GM12878 (cell line): ENCODE results near the gene AIMP2. TPM values are rescaled to one million over a fixed set of nuclear protein-coding genes. Genes with fewer than 3 reads are reported as not detected.

Experiments used
- ATAC-seq: fragments of 200-7000 bp; cut with Tn5 transposase; 3 replicates; pipeline ENCODE4 v1.9.1; 2020; ENCODE audit warnings: mild to moderate bottlenecking, moderate library complexity
- BruUV-seq: library from RNA; stranded (reverse); fragments of 400-500 nt; replicated peaks from 2 replicates; lab custom pipeline; 2021; lab: Mats Ljungman, UMichigan
- CTCF ChIA-PET: fragments of 300-600 bp; sonication (Branson Sonifier 250); formaldehyde crosslinking; extraction: SDS; loops from one replicate; lab custom pipeline; 2021; ENCODE audit warnings: inconsistent platforms; lab: Yijun Ruan, JAX
- POLR2A ChIA-PET: fragments of 350-600 bp; formaldehyde crosslinking; extraction: SDS; loops from one replicate; lab custom pipeline; 2021; ENCODE audit warnings: inconsistent platforms; lab: Charles Lee
- RAD21 ChIA-PET: fragments of 300-600 bp; sonication (Branson Sonifier 250); formaldehyde crosslinking; loops from one replicate; lab custom pipeline; 2023; ENCODE audit warnings: antibody characterized with exemption; ENCODE audit not compliant: unreplicated experiment; lab: Charles Lee
- SMC1A ChIA-PET: fragments of 300-600 bp; sonication (Branson Sonifier 250); formaldehyde crosslinking; loops from one replicate; lab custom pipeline; 2023; ENCODE audit not compliant: unreplicated experiment, uncharacterized antibody; lab: Charles Lee
- DNase-seq: peaks from one replicate; pipeline ENCODE4 v3.0.0-alpha.2; 2011; ENCODE audit warnings: low read depth, low spot score
- FAIRE-seq: peaks from 3 replicates; lab custom pipeline; 2011; peaks lifted over from hg19 to GRCh38; lab: Jason Lieb, UNC
- H2AFZ ChIP-seq: 2 replicates; pipeline ENCODE4 v1.6.0; 2011; ENCODE audit warnings: low read depth, low read length, control low read depth; ENCODE audit not compliant: control insufficient read depth
- H3K27ac ChIP-seq: 2 replicates; pipeline ENCODE4 v1.5.1; 2011; ENCODE audit warnings: control low read depth; ENCODE audit not compliant: control insufficient read depth, insufficient read depth
- H3K27me3 ChIP-seq, 2 experiments: replicated peaks in 1 of 2; 2 replicates each; pipeline versions ENCODE4 v1.6.0 to v1.6.1; 2011; ENCODE audit warnings: low read length in 1 of 2; ENCODE audit not compliant: control insufficient read depth in 2 of 2, insufficient read depth in 2 of 2
- H3K36me3 ChIP-seq, 2 experiments: 2 replicates each; pipeline ENCODE4 v1.5.1; 2011; ENCODE audit warnings: low read length in 1 of 2; ENCODE audit not compliant: control insufficient read depth in 2 of 2, insufficient read depth in 2 of 2
- H3K4me1 ChIP-seq: 2 replicates; pipeline ENCODE4 v1.6.1; 2011; ENCODE audit warnings: mild to moderate bottlenecking, low read length, moderate library complexity, mixed read lengths; ENCODE audit not compliant: control insufficient read depth, insufficient read depth
- H3K4me2 ChIP-seq: 2 replicates; pipeline ENCODE4 v1.6.0; 2011; ENCODE audit warnings: control low read depth; ENCODE audit not compliant: control insufficient read depth, insufficient read depth
- H3K4me3 ChIP-seq: fragments of 200-600 bp; sonication (generic); 2 replicates; pipeline ENCODE4 v1.5.1; 2016
- H3K79me2 ChIP-seq: 2 replicates; pipeline ENCODE4 v1.6.0; 2011; ENCODE audit warnings: low read length; ENCODE audit not compliant: control insufficient read depth, insufficient read depth
- H3K9ac ChIP-seq: 2 replicates; pipeline ENCODE4 v1.8.0; 2011; ENCODE audit warnings: low read length, control low read depth, mixed read lengths; ENCODE audit not compliant: control insufficient read depth, insufficient read depth
- H3K9me3 ChIP-seq: replicated peaks from 3 replicates; pipeline ENCODE4 v1.5.1; 2011; ENCODE audit warnings: mild to moderate bottlenecking, low read length; ENCODE audit not compliant: control insufficient read depth, insufficient read depth
- H4K20me1 ChIP-seq: 2 replicates; pipeline ENCODE4 v1.6.0; 2011; ENCODE audit not compliant: control insufficient read depth, insufficient read depth
- CEBPB ChIP-seq, 2 experiments: fragments of 150-350 bp in 1 of 2; IDR thresholded peaks; 2 replicates each; pipeline ENCODE4 v1.6.1; 2012 to 2014; ENCODE audit warnings: low read depth in 2 of 2, low read length in 2 of 2, borderline replicate concordance in 1 of 2, inconsistent platforms in 1 of 2
- CHD2 ChIP-seq: IDR thresholded peaks from 2 replicates; pipeline ENCODE4 v1.6.1; 2011; ENCODE audit warnings: low read depth, low read length, improper control_type of control experiment, borderline replicate concordance
- EGR1 ChIP-seq, 2 experiments: IDR thresholded peaks; 1 replicate in 1 of 2; 2 replicates in 1 of 2; pipeline ENCODE4 v1.6.1; 2011 to 2012; ENCODE audit warnings: low read depth in 2 of 2, low read length in 2 of 2, borderline replicate concordance in 1 of 2, mild to moderate bottlenecking in 1 of 2, moderate library complexity in 1 of 2
- EP300 ChIP-seq, 2 experiments: fragments of 150-350 bp in 1 of 2; IDR thresholded peaks; 2 replicates each; pipeline ENCODE4 v1.6.1; 2011 to 2012; ENCODE audit warnings: low read depth in 2 of 2, low read length in 2 of 2, borderline replicate concordance in 1 of 2, improper control_type of control experiment in 1 of 2, inconsistent platforms in 1 of 2; ENCODE audit not compliant: control insufficient read depth in 1 of 2
- EZH2 ChIP-seq: IDR thresholded peaks from 2 replicates; pipeline ENCODE4 v1.6.1; 2012; ENCODE audit warnings: low read depth, mild to moderate bottlenecking, control low read depth, inconsistent platforms, low read length, borderline replicate concordance; ENCODE audit not compliant: control insufficient read depth
- HCFC1 ChIP-seq: fragments of 150-350 bp; IDR thresholded peaks from 2 replicates; pipeline ENCODE4 v1.6.1; 2014; ENCODE audit warnings: low read length
- IKZF1 ChIP-seq: fragments of 450-650 bp; conservative IDR thresholded peaks from 2 replicates; pipeline ENCODE4 v1.6.1; 2017; ENCODE audit warnings: antibody characterized with exemption, mild to moderate bottlenecking
- JUND ChIP-seq: IDR thresholded peaks from 2 replicates; pipeline ENCODE4 v1.6.1; 2012; ENCODE audit warnings: low read depth, mild to moderate bottlenecking, low read length, improper control_type of control experiment, moderate library complexity
- MXI1 ChIP-seq: fragments of 150-350 bp; IDR thresholded peaks from 2 replicates; pipeline ENCODE4 v1.6.1; 2011; ENCODE audit warnings: low read depth, mild to moderate bottlenecking, inconsistent platforms, low read length, improper control_type of control experiment
- NRF1 ChIP-seq: conservative IDR thresholded peaks from 2 replicates; pipeline ENCODE4 v1.6.1; 2011; ENCODE audit warnings: mild to moderate bottlenecking, low read depth, low read length, improper control_type of control experiment
- POLR2AphosphoS5 ChIP-seq: IDR thresholded peaks from 2 replicates; pipeline ENCODE4 v1.6.1; 2011; ENCODE audit warnings: mild to moderate bottlenecking, low read length, inconsistent platforms
- RB1 ChIP-seq: fragments of 450-650 bp; formaldehyde crosslinking; IDR thresholded peaks from 2 replicates; pipeline ENCODE4 v1.6.1; 2017; ENCODE audit warnings: mild to moderate bottlenecking, borderline replicate concordance
- SMAD5 ChIP-seq: IDR thresholded peaks from 2 replicates; pipeline ENCODE4 v1.6.1; 2016; ENCODE audit warnings: antibody characterized with exemption, low read depth
- SPI1 ChIP-seq: IDR thresholded peaks from 2 replicates; pipeline ENCODE4 v1.6.1; 2011; ENCODE audit warnings: low read depth, mild to moderate bottlenecking, low read length, moderate library complexity, borderline replicate concordance; ENCODE audit not compliant: insufficient read depth
- TARDBP ChIP-seq: IDR thresholded peaks from 2 replicates; pipeline ENCODE4 v1.6.1; 2016; ENCODE audit warnings: borderline replicate concordance
- ZNF24 ChIP-seq: fragments of 450-650 bp; IDR thresholded peaks from 2 replicates; pipeline ENCODE4 v1.6.1; 2017; ENCODE audit warnings: antibody characterized with exemption, mild to moderate bottlenecking
- WGBS: methylation state at CpG from one replicate; pipeline ENCODE4 v1.1.6; 2016; ENCODE audit warnings: low lambda C conversion rate; ENCODE audit not compliant: insufficient replicate concordance, insufficient coverage; ENCODE audit errors: missing lambda C conversion rate; 5-methylcytosine and 5-hydroxymethylcytosine counted together
- in situ Hi-C: fragments of 300-500 bp; cut with MboI; formaldehyde crosslinking; loops from 9 replicates; pipeline ENCODE4 v1.14.3; 2018; ENCODE audit warnings: mixed read lengths
- intact Hi-C: fragments of 100-400 bp; cut with micrococcal nuclease; formaldehyde crosslinking; loops from one replicate; pipeline ENCODE4 v1.14.2; 2022; ENCODE audit not compliant: unreplicated experiment
- polyA plus RNA-seq, 11 experiments: library from polyadenylated mRNA; depleted of rRNA in 4 of 11; unstranded in 6 of 11; stranded (reverse) in 5 of 11; fragments of >200 nt; fragmentation: Nextera tagmentation in 4 of 11; fragmentation: Illumina TruSeq in 1 of 11; extraction: Ambion mirVana in 4 of 11; extraction: Trizol in 1 of 11; gene quantifications; 1 replicate in 1 of 11; 2 replicates in 10 of 11; pipeline versions ENCODE4 v1.2.1 to v1.2.3, GENCODE V29; 2011 to 2016; ENCODE audit warnings: inconsistent platforms in 2 of 11, missing spikeins in 2 of 11, low read depth in 1 of 11
- total RNA-seq, 4 experiments: library from RNA; depleted of rRNA in 3 of 4; stranded (reverse); fragments of >200 nt in 3 of 4; fragmentation: Illumina TruSeq in 1 of 4; extraction: Trizol in 1 of 4; gene quantifications; 2 replicates each; pipeline versions ENCODE4 v1.2.1 to v1.2.3, GENCODE V29; 2013 to 2021
- TF ChIP-seq, protein P1 (sequence below): fragments of 450-650 bp; IDR thresholded peaks from 2 replicates; pipeline ENCODE4 v1.6.1; 2018; ENCODE audit warnings: borderline replicate concordance, mild to moderate bottlenecking; ENCODE audit not compliant: partially characterized antibody

Gene AIMP2
- total and polyA plus RNA-seq, 10 of the 15 experiments (the other 5 are each of a cell fraction or from before 2014, with no cell fraction given) = 46.7 to 130 (median 70.5) TPM

- WGBS = 100% methylated on average over 3 of the region's 3 CpGs
- TF ChIP-seq POLR2AphosphoS5 = no peak
- TF ChIP-seq JUND = no peak
- no peak for TF ChIP-seq CEBPB (IDR thresholded peaks at IDR 0.05; ENCODE audit: borderline replicate concordance in 1 of 2, low read depth in 2 of 2, low read length in 2 of 2)
- no peak for TF ChIP-seq HCFC1
- TF ChIP-seq EP300 (IDR thresholded peaks at IDR 0.05; ENCODE audit: borderline replicate concordance in 1 of 2, control insufficient read depth in 1 of 2, low read depth in 2 of 2, low read length in 2 of 2) = no peak
- no peak for TF ChIP-seq CHD2
- no peak for TF ChIP-seq ZNF24
- no peak for TF ChIP-seq EZH2
- no peak for TF ChIP-seq SPI1
- no peak for TF ChIP-seq MXI1
- no peak for TF ChIP-seq RB1
- TF ChIP-seq EGR1 (IDR thresholded peaks at IDR 0.05; ENCODE audit: borderline replicate concordance in 1 of 2, low read depth in 2 of 2, low read length in 2 of 2) = no peak
- no peak for TF ChIP-seq IKZF1
- no peak for TF ChIP-seq SMAD5
- TF ChIP-seq, protein P1, sequence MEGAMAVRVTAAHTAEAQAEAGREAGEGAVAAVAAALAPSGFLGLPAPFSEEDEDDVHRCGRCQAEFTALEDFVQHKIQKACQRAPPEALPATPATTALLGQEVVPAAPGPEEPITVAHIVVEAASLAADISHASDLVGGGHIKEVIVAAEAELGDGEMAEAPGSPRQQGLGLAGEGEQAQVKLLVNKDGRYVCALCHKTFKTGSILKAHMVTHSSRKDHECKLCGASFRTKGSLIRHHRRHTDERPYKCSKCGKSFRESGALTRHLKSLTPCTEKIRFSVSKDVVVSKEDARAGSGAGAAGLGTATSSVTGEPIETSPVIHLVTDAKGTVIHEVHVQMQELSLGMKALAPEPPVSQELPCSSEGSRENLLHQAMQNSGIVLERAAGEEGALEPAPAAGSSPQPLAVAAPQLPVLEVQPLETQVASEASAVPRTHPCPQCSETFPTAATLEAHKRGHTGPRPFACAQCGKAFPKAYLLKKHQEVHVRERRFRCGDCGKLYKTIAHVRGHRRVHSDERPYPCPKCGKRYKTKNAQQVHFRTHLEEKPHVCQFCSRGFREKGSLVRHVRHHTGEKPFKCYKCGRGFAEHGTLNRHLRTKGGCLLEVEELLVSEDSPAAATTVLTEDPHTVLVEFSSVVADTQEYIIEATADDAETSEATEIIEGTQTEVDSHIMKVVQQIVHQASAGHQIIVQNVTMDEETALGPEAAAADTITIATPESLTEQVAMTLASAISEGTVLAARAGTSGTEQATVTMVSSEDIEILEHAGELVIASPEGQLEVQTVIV = no peak
- TF ChIP-seq NRF1 = no peak
- no peak for TF ChIP-seq TARDBP
- TF ChIP-seq, all 136 proteins: peak for 0
- DNase-seq (no peak), ATAC-seq (no peak), FAIRE-seq (no peak)
- SMC1A ChIA-PET = no interaction called here
- RAD21 ChIA-PET = no interaction called here
- no peak overlapping the region for H3K27ac ChIP-seq
- peaks cover 6% of the 10 kb centered on the region for H3K4me1 ChIP-seq
- POLR2A ChIA-PET = no interaction called here
- in situ Hi-C loops = no loop called here
- intact Hi-C loops = no loop called here
- no peak overlapping the region for H2AFZ ChIP-seq
- H3K9ac ChIP-seq = no peak overlapping the region
- no peaks in the 10 kb centered on the region for H3K79me2 ChIP-seq
- BruUV-seq = no TSS peak
- H3K36me3 ChIP-seq = peaks cover 7 to 15% of the 10 kb centered on the region in 2 experiments
- H4K20me1 ChIP-seq = no peaks in the 10 kb centered on the region
- CTCF ChIA-PET = no interaction called here
- H3K9me3 ChIP-seq = no peaks in the 10 kb centered on the region
- H3K4me2 ChIP-seq = no peak overlapping the region
- H3K27me3 ChIP-seq = no peaks in the 10 kb centered on the region
- no peak overlapping the region for H3K4me3 ChIP-seq
Measured at GRCh38 chr7:6031567-6031966, 22.5 kb downstream of the AIMP2 start.
